GM12891 (cell line): ENCODE data around the gene MEGF6.

Experiments used
- POLR2A ChIP-seq: IDR thresholded peaks from 2 replicates; pipeline ENCODE4 v1.6.1; 2011; ENCODE audit warnings: low read depth, low read length, control low read depth
- TAF1 ChIP-seq: IDR thresholded peaks from 2 replicates; pipeline ENCODE4 v1.6.1; 2011; ENCODE audit warnings: low read depth, low read length, control low read depth

DNA sequence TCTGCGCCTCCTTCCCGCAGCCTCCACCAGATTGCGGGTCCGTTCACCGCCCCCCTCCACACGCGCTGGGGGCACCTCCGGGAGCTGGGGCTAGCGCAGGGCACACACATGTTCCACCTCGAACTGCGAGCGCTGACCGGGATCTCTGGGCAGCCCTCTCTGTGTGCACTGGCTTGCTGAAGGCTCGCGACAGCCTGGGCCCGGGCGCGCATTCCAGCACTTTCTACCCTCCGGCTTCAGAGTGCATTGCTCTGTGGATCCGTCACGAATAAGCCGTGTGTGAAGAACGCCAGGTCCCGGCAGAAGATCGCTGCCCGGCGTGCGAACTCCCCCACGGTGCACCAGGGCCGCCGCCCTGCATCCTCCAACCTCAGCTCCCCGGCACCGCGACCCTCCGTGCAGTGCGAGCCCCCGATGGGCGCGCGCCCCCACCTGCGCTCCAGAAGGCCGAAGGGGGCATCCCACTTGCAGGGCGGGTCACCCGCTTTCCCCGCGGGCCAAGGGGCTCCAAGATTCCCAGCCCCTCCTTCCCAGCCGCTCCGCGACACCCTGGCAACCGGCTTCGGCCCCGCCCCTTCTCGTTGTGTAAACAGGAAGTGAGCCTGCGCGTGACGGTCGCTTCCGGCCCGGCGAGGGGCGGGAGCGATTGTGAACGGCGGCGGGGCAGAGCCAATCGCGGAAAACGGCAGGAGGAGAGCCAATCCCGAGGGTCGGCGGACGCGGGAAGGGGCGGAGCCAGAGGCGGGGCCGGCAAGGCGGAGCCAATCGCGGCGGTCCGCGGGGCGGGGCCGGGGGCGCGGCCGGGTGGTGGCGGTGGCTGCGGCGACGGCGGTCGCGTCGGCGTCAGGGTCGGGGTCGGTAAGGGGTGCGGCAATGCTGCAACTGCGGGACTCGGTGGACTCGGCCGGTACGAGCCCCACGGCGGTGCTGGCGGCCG, 13.2 kb upstream of the MEGF6 start, which contains the start of gene TPRG1L:
- TF ChIP-seq TAF1 (no peak), POLR2A (no peak)
